HG02885 (cell line): ENCODE measurements around the gene ARHGAP10.
"Not testable (repeated sequence)": the region's sequence is repeated elsewhere in the genome, so short reads cannot be mapped to it uniquely, and the experiment has no call there.

Source experiments
- ATAC-seq: cut with Tn5 transposase; IDR thresholded peaks from one replicate; pipeline ENCODE4 v1.9.1; 2021; ENCODE audit warnings: mild to moderate bottlenecking; ENCODE audit not compliant: unreplicated experiment, poor library complexity

ARHGAP10 gene

GRCh38 chr4:147969573-147970385 lies 237.9 kb downstream of the ARHGAP10 start:
- ATAC-seq: peak; percentile 81

GRCh38 chr4:147971116-147971515 lies 239.2 kb downstream of the ARHGAP10 start:
- no peak for ATAC-seq

GRCh38 chr4:147975325-147975724 lies 243.4 kb downstream of the ARHGAP10 start:
- ATAC-seq: no peak

GRCh38 chr4:147975933-147976928 lies 244.3 kb downstream of the ARHGAP10 start:
- no peak for ATAC-seq

- no peak for ATAC-seq
Measured at GRCh38 chr4:147980586-147980985, 248.7 kb downstream of the ARHGAP10 start.

- peak; percentile 95 for ATAC-seq
Measured at GRCh38 chr4:147981305-147981704, 249.4 kb downstream of the ARHGAP10 start.

GRCh38 chr4:147984065-147984777 lies 252.3 kb downstream of the ARHGAP10 start:
- peak; percentile 26 for ATAC-seq

GRCh38 chr4:147984778-147985138 lies 252.9 kb downstream of the ARHGAP10 start:
- ATAC-seq: no peak

- ATAC-seq: no peak
Measured at GRCh38 chr4:147985376-147985775, 253.5 kb downstream of the ARHGAP10 start.

- peak; percentile 78 for ATAC-seq
Measured at GRCh38 chr4:147987252-147987651, 255.4 kb downstream of the ARHGAP10 start.

GRCh38 chr4:147991543-147992283 lies 259.8 kb downstream of the ARHGAP10 start:
- ATAC-seq: no peak

- no peak for ATAC-seq
Measured at GRCh38 chr4:147994076-147994475, 262.2 kb downstream of the ARHGAP10 start.

- no peak for ATAC-seq
Measured at GRCh38 chr4:147994491-147995385, 262.9 kb downstream of the ARHGAP10 start.

- no peak for ATAC-seq
Measured at GRCh38 chr4:147996859-147997258, 265.0 kb downstream of the ARHGAP10 start.

- ATAC-seq: not testable (repeated sequence)
Measured at GRCh38 chr4:148000038-148000437, 268.1 kb downstream of the ARHGAP10 start.

GRCh38 chr4:148004228-148004857 lies 272.5 kb downstream of the ARHGAP10 start:
- ATAC-seq: no peak

GRCh38 chr4:148006001-148006400 lies 274.1 kb downstream of the ARHGAP10 start:
- no peak for ATAC-seq

- no peak for ATAC-seq
Measured at GRCh38 chr4:148007314-148007760, 275.4 kb downstream of the ARHGAP10 start.
